ENCODE measurements around the gene MITF. TPM values are rescaled to one million over a fixed set of nuclear protein-coding genes. Genes with fewer than 3 reads are reported as not detected.
"Not testable (repeated sequence)": the region's sequence is repeated elsewhere in the genome, so short reads cannot be mapped to it uniquely, and the experiment has no call there.

MITF gene
- total RNA-seq, 1 donor from 2014 or later: 26.5 TPM

GRCh38 chr3:69881051-69881450 lies 141.8 kb downstream of the MITF start:
- DNase-seq (ENCODE audit: low spot score) (no peak), ATAC-seq (no peak)
- intact Hi-C loops (cut with DNase I): no loop called here

GRCh38 chr3:69881756-69882428 lies 142.6 kb downstream of the MITF start:
- intact Hi-C loops (cut with DNase I): no loop called here
- no peak for DNase-seq (ENCODE audit: low spot score)
- no peak for ATAC-seq

DNA sequence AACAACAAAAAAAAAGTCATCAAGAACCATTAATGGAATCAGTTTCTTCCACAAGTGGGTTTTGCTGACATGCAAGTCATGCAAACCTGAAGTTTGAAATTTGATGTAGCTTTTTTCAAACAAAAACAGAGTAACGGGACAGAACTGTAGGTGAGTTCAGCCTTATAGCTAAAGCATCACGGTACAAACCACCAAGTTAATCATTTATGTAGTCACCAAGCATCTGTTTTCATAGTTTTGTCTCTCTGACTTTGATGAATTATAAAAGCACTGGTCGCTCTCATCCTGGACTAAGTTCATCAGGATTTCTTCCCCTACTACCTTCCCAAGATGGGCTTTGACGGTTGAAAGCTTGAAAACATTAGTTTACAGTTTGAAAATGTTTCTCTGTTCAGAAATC lies 143.3 kb downstream of the MITF start:
- ATAC-seq: no peak
- intact Hi-C loops (cut with DNase I): no loop called here

GRCh38 chr3:69888040-69888942 lies 149.0 kb downstream of the MITF start:
- intact Hi-C loops (cut with DNase I): no loop called here
- DNase-seq (ENCODE audit: low spot score): no peak
- no peak for ATAC-seq

More for the DNA sequence above, 143.3 kb downstream of the MITF start:
- no peak for DNase-seq (ENCODE audit: low spot score)

- ATAC-seq: no peak
- DNase-seq (ENCODE audit: low spot score): no peak
- intact Hi-C loops (cut with DNase I): no loop called here
Observed at GRCh38 chr3:69888943-69889315, 149.7 kb downstream of the MITF start.

- intact Hi-C loops (cut with DNase I): no loop called here
- ATAC-seq (no peak), DNase-seq (ENCODE audit: low spot score) (no peak)
Observed at GRCh38 chr3:69890084-69890483, 150.8 kb downstream of the MITF start.

DNA sequence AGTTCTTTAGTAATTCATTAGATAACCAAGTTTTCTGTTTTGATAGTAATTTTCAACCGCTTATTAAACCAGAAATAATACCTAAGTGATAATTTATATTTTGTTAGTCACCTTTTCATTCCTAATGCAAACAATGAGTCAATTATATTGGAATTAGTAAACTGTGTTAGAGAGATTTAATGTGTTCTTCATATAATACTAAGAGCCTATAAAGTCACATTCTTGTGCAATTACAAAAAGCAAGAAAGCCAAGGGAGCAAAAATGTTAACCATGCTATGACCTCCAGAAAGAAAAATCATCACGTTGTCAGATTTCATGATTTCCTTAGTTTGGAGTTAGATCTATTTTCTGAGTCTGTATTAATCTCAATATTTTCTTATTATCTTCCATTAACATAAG lies 151.4 kb downstream of the MITF start:
- ATAC-seq (no peak), DNase-seq (ENCODE audit: low spot score) (no peak)
- intact Hi-C loops (cut with DNase I): no loop called here

DNA sequence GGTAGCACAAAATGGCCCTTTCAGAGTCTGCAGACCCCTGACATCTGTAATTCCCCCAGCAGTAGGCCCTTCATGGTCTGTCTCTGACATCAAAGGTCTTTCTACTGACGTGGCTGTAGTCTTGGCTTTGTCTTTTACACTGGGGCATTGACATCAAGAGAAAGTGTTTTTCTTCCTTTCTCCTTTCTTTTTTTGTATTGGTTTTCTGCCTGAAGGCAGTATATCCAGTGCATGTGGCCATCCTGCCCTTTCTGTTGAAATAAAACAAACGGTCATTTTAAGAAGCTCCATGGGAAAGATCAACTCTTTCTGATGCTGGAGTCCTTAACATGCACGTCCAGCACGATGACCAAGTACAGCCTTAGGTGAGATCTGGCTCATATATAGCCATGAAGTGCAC lies 153.4 kb downstream of the MITF start:
- intact Hi-C loops (cut with DNase I): no loop called here
- ATAC-seq: no peak
- no peak for DNase-seq (ENCODE audit: low spot score)

DNA sequence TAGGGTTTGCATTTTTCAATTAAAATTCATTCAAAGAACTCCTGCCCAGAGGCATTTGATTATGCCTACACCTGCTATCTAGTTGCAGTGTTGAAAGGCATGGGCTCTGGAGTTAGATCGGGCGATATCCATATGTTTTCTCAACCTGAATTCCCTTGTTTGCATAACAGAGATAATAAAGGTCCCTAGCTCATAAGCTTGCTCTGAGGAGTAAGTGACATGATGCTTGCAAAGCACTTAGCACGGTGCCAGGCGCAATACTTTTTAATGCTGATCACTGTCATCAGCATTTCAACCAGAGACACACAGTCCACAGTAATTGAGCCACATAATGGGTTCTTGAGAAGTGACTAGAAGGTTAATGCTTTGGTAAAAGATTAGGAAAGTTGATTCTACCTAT lies 154.0 kb downstream of the MITF start:
- DNase-seq (ENCODE audit: low spot score): no peak
- intact Hi-C loops (cut with DNase I): no loop called here
- ATAC-seq: no peak

DNA sequence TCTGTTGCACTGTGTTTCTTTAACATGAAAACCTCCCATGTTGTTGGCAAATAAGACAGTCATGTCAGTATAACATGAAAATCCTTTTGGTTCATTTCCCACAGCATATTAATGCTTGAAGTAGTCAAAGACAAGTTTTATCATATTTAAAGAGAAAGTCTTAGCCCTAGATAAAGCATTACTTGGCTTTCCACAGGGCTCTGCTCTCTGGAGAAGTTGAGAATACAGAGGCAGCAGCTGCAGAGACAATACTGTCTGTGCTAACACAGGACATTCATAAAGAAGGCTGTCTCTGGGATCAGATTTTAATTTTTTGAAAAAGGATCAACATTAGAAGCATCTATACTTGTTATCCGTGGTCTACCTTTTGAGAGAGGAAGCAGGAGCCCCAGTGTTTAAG lies 156.8 kb downstream of the MITF start:
- no peak for DNase-seq (ENCODE audit: low spot score)
- intact Hi-C loops (cut with DNase I): no loop called here
- no peak for ATAC-seq

DNA sequence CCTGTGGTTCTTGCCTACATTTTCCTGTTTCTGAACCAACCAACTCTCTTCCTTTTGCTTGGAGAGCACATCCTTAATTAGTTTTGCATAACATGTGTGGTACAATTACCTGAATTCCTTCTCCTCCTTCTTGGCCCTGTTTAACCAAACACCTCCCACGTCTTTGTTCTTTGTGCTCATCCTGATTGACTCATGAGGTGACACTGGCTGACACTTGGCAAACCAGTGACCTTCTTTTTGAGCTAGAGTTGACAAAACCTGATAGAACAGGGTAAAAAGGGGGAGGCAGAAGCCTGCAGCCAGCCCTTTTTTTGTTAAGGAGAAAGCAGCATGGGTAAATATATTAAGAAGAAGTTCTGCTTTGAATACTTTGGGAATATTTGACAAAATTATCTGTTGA lies 161.1 kb downstream of the MITF start:
- intact Hi-C loops (cut with DNase I): no loop called here
- no peak for DNase-seq (ENCODE audit: low spot score)
- ATAC-seq: no peak

GRCh38 chr3:69901802-69902201 lies 162.5 kb downstream of the MITF start:
- intact Hi-C loops (cut with DNase I): no loop called here
- no peak for ATAC-seq
- DNase-seq (ENCODE audit: low spot score): no peak

- intact Hi-C loops (cut with DNase I): no loop called here
- ATAC-seq: no peak
- no peak for DNase-seq (ENCODE audit: low spot score)
Observed at GRCh38 chr3:69902386-69902785, 163.1 kb downstream of the MITF start.

- no peak for ATAC-seq
- intact Hi-C loops (cut with DNase I): no loop called here
Observed at GRCh38 chr3:69906351-69906966, 167.2 kb downstream of the MITF start.

GRCh38 chr3:69907554-69907953 lies 168.3 kb downstream of the MITF start:
- intact Hi-C loops (cut with DNase I): no loop called here
- DNase-seq (ENCODE audit: low spot score): no peak
- peak; percentile 56 for ATAC-seq

More at GRCh38 chr3:69906351-69906966, 167.2 kb downstream of the MITF start:
- DNase-seq (ENCODE audit: low spot score): no peak

GRCh38 chr3:69909859-69910258 lies 170.6 kb downstream of the MITF start:
- ATAC-seq; DNase-seq (ENCODE audit: low spot score); intact Hi-C loops (cut with DNase I): not testable (repeated sequence)

GRCh38 chr3:69913422-69913821 lies 174.2 kb downstream of the MITF start:
- DNase-seq (ENCODE audit: low spot score) (no peak), ATAC-seq (no peak)
- intact Hi-C loops (cut with DNase I): no loop called here

GRCh38 chr3:69914395-69914794 lies 175.1 kb downstream of the MITF start:
- intact Hi-C loops (cut with DNase I): no loop called here
- ATAC-seq: no peak
- DNase-seq (ENCODE audit: low spot score): no peak

DNA sequence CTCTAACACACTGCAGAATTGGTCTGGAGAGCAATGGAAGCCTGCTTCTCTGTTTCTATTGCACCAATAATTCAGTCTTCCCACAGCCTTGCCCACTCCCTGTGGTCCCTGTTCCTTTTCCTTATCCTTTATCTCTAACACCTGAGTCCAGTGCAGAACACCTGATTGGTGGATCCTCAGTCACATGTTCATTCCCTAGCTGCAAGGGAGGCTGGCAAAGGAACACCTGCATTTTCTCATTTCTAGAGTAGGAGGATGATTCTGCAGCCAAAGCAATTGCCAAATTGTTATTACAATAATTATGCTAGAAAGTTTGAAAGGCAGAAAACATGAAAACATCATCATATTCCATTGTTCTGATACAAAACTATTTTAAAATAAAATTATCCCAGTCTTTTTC lies 176.5 kb downstream of the MITF start:
- DNase-seq (ENCODE audit: low spot score) (no peak), ATAC-seq (no peak)
- intact Hi-C loops (cut with DNase I): no loop called here

GRCh38 chr3:69920009-69920408 lies 180.7 kb downstream of the MITF start:
- intact Hi-C loops (cut with DNase I); ATAC-seq; DNase-seq (ENCODE audit: low spot score): not testable (repeated sequence)

Data from sciatic nerve (tissue), 2 donors.